Keratinocyte (primary cell): ENCODE results near the gene WNK4.

Experiments
- CTCF ChIP-seq, 3 experiments: IDR thresholded peaks in 1 of 3; conservative IDR thresholded peaks in 1 of 3; optimal IDR thresholded peaks in 1 of 3; 2 replicates in 2 of 3; 3 replicates in 1 of 3; pipeline versions ENCODE3 to v1.5.1; 2011; ENCODE audit warnings: low read length in 3 of 3, mild to moderate bottlenecking in 3 of 3, moderate library complexity in 2 of 3, control low read depth in 1 of 3, inconsistent platforms in 1 of 3; ENCODE audit not compliant: insufficient read depth in 2 of 3; ENCODE audit errors: extremely low read depth in 1 of 3
- EZH2 ChIP-seq: IDR thresholded peaks from one replicate; pipeline ENCODE4 v1.6.1; 2012; ENCODE audit warnings: inconsistent platforms, mild to moderate bottlenecking, low read length, moderate library complexity

- peak; percentile 88 to 99 (median 92) for TF ChIP-seq CTCF (optimal IDR thresholded peaks at IDR 0.05 in 1 of 3, IDR thresholded peaks at IDR 0.05 in 1 of 3, conservative IDR thresholded peaks at IDR 0.05 in 1 of 3; ENCODE audit: extremely low read depth in 1 of 3, insufficient read depth in 2 of 3, low read length in 3 of 3)
- no peak for TF ChIP-seq EZH2
Observed at GRCh38 chr17:42843358-42843934, 63.0 kb downstream of the WNK4 start.
